Loucy (cell line): ENCODE measurements around the gene ADRM1.

ENCODE experiments used
- H2AFZ ChIP-seq: fragments of 200-600 bp; sonication (generic); 2 replicates; pipeline ENCODE4 v1.6.0; 2016; ENCODE audit warnings: antibody characterized with exemption, mild to moderate bottlenecking, low read length, moderate library complexity
- H3F3A ChIP-seq: fragments of 200-600 bp; 2 replicates; pipeline ENCODE4 v1.6.0; 2016; ENCODE audit warnings: antibody characterized with exemption, low read depth, mild to moderate bottlenecking
- H3K27me3 ChIP-seq: fragments of 200-600 bp; sonication (generic); 2 replicates; pipeline ENCODE4 v1.6.1; 2014; ENCODE audit warnings: low read length, mild to moderate bottlenecking; ENCODE audit not compliant: insufficient read depth, poor library complexity, severe bottlenecking
- H3K36me3 ChIP-seq: fragments of 200-600 bp; sonication (generic); 2 replicates; pipeline ENCODE4 v1.6.1; 2016; ENCODE audit warnings: low read length; ENCODE audit not compliant: insufficient read depth
- H3K4me1 ChIP-seq: fragments of 200-600 bp; sonication (generic); 2 replicates; pipeline ENCODE4 v1.5.1; 2014; ENCODE audit warnings: low read length, mild to moderate bottlenecking; ENCODE audit not compliant: insufficient read depth, poor library complexity, severe bottlenecking
- H3K4me2 ChIP-seq: fragments of 200-600 bp; sonication (generic); 2 replicates; pipeline ENCODE4 v1.6.0; 2014; ENCODE audit warnings: antibody characterized with exemption, low read length, low read depth, mild to moderate bottlenecking; ENCODE audit not compliant: poor library complexity, severe bottlenecking
- H3K4me3 ChIP-seq: fragments of 200-600 bp; sonication (generic); 2 replicates; pipeline ENCODE4 v1.5.1; 2014; ENCODE audit warnings: low read length, mild to moderate bottlenecking, mixed read lengths; ENCODE audit not compliant: poor library complexity, severe bottlenecking
- H3K79me2 ChIP-seq: fragments of 200-600 bp; sonication (generic); 2 replicates; pipeline ENCODE4 v1.6.1; 2014; ENCODE audit warnings: low read length; ENCODE audit not compliant: insufficient read depth
- H3K9ac ChIP-seq: fragments of 200-600 bp; sonication (generic); 2 replicates; pipeline ENCODE4 v1.6.0; 2014; ENCODE audit warnings: mild to moderate bottlenecking, low read depth, low read length, moderate library complexity; ENCODE audit not compliant: poor library complexity, severe bottlenecking
- H3K9me2 ChIP-seq: fragments of 200-600 bp; sonication (generic); replicated peaks from 2 replicates; pipeline ENCODE4 v1.6.1; 2016; ENCODE audit warnings: low read depth, low read length, mixed read lengths
- H3K9me3 ChIP-seq: fragments of 200-600 bp; sonication (generic); 2 replicates; pipeline ENCODE4 v1.6.1; 2014; ENCODE audit warnings: mild to moderate bottlenecking, antibody characterized with exemption, low read length, low read depth; ENCODE audit not compliant: insufficient read depth
- H4K20me1 ChIP-seq: fragments of 200-600 bp; sonication (generic); 2 replicates; pipeline ENCODE4 v1.6.0; 2014; ENCODE audit warnings: antibody characterized with exemption, low read length, mild to moderate bottlenecking; ENCODE audit not compliant: insufficient read depth, poor library complexity, severe bottlenecking
- EZH2phosphoT487 ChIP-seq: fragments of 200-600 bp; IDR thresholded peaks from 2 replicates; pipeline ENCODE4 v1.6.1; 2018; ENCODE audit warnings: antibody characterized with exemption, mild to moderate bottlenecking, moderate library complexity, borderline replicate concordance
- TF ChIP-seq, protein P1 (sequence below): fragments of 200-600 bp; sonication (generic); conservative IDR thresholded peaks from 2 replicates; pipeline ENCODE4 v1.5.1; 2014; ENCODE audit warnings: mild to moderate bottlenecking, antibody characterized with exemption, low read length

ADRM1 gene

DNA sequence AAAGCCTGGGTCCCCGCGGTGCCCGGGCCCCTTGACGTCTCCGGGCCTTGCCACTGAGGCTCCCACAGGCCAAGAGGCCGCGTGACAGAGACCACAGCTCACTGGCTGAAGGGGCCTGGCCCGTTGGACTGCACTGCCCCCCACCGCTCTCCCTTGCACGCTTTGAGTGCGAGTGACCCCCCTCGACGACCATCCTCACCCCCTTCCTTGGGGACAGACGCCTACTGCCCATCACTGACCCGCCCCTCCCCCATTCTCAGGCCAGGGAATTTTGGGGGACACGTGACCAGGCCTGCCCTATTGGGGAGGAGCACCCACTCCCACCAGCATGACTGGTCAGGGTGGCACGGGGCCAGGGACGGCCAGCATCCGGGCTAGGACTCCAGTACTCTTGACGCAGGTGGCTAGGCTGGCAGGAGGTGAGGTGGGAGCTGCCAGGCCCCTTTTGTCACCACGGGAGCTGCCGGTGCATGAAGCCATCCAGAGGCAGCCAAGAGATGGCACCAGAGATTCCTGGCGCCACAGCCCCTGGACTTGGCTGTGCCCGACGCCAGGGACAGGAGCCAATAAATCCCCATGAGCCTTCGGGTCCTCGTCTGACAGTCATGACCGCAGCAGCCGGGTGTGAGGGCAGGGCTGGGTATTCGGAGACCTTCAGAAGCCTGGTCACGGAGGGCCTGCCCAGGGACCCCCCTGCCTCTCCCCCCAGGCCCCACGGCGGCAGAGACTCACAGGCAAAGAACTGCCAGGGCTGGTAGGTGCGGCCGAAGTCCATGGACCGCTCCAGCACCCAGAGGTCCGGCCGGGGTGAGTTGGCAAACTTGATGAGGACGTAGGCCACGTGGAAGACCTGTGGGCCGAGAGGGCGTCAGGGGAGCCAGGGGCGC lies 49.8 kb downstream of the ADRM1 start:
- no peaks in the 10 kb centered on the region for H4K20me1 ChIP-seq
- no peaks in the 10 kb centered on the region for H3K79me2 ChIP-seq
- H3F3A ChIP-seq = no peaks in the 10 kb centered on the region
- H3K9me2 ChIP-seq = no peaks in the 10 kb centered on the region
- H2AFZ ChIP-seq = no peak overlapping the region
- no peak overlapping the region for H3K4me3 ChIP-seq
- H3K4me2 ChIP-seq = no peak overlapping the region
- no peak for TF ChIP-seq EZH2phosphoT487
- TF ChIP-seq, protein P1, sequence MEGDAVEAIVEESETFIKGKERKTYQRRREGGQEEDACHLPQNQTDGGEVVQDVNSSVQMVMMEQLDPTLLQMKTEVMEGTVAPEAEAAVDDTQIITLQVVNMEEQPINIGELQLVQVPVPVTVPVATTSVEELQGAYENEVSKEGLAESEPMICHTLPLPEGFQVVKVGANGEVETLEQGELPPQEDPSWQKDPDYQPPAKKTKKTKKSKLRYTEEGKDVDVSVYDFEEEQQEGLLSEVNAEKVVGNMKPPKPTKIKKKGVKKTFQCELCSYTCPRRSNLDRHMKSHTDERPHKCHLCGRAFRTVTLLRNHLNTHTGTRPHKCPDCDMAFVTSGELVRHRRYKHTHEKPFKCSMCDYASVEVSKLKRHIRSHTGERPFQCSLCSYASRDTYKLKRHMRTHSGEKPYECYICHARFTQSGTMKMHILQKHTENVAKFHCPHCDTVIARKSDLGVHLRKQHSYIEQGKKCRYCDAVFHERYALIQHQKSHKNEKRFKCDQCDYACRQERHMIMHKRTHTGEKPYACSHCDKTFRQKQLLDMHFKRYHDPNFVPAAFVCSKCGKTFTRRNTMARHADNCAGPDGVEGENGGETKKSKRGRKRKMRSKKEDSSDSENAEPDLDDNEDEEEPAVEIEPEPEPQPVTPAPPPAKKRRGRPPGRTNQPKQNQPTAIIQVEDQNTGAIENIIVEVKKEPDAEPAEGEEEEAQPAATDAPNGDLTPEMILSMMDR = no peak
- H3K4me1 ChIP-seq = no peaks in the 10 kb centered on the region
- H3K36me3 ChIP-seq = no peaks in the 10 kb centered on the region
- no peak overlapping the region for H3K9ac ChIP-seq
- H3K27me3 ChIP-seq = no peaks in the 10 kb centered on the region
- H3K9me3 ChIP-seq = no peaks in the 10 kb centered on the region

DNA sequence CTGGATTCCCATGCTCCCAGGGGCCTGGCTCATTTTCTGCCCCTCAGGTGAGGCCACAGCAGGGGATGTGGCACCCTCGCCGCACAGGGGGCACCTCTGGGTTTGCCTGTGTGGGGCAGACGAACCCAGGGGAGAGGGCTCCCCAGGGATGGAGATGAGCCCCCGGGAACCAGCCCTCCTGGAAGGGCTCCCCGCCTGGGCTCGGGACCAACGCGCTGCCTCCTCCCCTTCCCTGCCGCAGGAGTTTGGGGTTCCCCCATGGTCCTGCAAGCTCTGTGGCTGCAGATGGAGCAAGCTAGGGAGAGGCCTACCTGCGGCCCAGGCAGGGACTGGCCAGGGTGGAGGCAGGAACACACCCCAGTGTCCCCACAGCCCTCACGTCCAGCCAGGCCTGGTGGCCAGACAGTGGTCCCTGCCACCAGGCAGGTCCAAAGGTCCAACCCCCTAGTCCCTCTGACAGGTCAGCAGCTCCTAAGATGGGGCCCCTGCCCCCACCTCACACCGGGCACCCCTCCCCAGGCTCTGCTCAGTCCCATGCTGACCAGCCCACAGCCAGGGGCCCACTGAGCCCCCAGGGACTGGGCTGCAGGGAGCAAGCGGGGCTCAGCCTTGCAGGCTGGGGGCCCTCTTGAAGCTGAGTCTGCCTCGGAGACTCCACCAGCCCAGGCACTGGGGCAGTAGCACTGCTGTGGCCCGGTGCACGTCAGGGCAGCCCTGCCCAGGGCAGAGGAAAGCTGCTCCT lies 50.7 kb downstream of the ADRM1 start:
- Histone ChIP-seq H3K79me2 (no peaks in the 10 kb centered on the region), H3K4me1 (no peaks in the 10 kb centered on the region), H3K9me2 (no peaks in the 10 kb centered on the region), H3K9ac (no peak overlapping the region), H3F3A (no peaks in the 10 kb centered on the region), H3K27me3 (no peaks in the 10 kb centered on the region), H3K36me3 (no peaks in the 10 kb centered on the region), H3K4me3 (no peak overlapping the region), H3K9me3 (no peaks in the 10 kb centered on the region), H3K4me2 (no peak overlapping the region), H4K20me1 (no peaks in the 10 kb centered on the region), H2AFZ (no peak overlapping the region)
- no peak for TF ChIP-seq EZH2phosphoT487
- TF ChIP-seq, protein P1 = no peak

DNA sequence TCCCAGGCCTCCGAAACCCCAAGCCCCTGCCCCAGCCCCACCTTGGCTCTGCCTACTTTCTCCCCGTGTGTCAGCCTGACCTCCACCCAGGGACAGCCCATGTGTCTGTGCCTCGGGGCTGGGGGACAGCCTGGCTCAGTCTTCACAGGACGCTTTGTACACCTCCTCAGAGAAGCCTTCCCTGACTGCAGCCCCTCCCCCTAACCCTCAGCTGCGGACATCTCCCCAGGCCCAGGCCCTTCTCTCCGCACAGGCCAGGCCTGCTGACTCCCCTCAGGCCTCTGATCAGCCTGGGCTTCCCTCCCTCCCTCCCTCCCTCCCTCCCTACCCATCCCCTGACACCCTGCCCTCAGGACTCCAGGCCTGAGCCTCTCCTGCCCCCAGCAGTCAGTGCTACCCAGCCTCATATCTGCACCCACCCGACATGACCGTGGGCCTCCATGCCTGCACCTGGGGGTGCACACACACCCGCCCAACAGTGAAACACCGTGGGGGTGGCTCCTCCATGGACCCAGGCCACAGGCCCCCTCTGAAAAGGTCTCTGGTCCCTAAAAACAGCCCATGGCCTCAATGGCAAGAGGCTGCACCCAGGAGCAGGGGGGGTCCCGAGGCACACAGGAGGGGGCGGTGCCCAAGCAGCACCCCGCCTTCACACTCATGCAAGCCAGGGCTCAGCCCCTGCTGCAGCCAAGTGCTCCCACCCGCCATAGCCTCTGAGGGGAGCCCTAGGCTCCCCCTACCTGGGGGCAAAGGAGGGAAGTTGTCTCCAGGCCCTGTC lies 51.4 kb downstream of the ADRM1 start:
- H3K4me2 ChIP-seq = no peak overlapping the region
- no peaks in the 10 kb centered on the region for H4K20me1 ChIP-seq
- H3K79me2 ChIP-seq = no peaks in the 10 kb centered on the region
- H3K36me3 ChIP-seq = no peaks in the 10 kb centered on the region
- H2AFZ ChIP-seq = no peak overlapping the region
- H3K4me1 ChIP-seq = no peaks in the 10 kb centered on the region
- no peak overlapping the region for H3K4me3 ChIP-seq
- H3F3A ChIP-seq = no peaks in the 10 kb centered on the region
- H3K9me2 ChIP-seq = no peaks in the 10 kb centered on the region
- no peak for TF ChIP-seq EZH2phosphoT487
- TF ChIP-seq, protein P1 = no peak
- H3K27me3 ChIP-seq = no peaks in the 10 kb centered on the region
- no peak overlapping the region for H3K9ac ChIP-seq
- H3K9me3 ChIP-seq = no peaks in the 10 kb centered on the region
